Measurements from ENCODE around the gene SLFN14. TPM values are rescaled to one million over a fixed set of nuclear protein-coding genes. Genes with fewer than 3 reads are reported as not detected.
"Not testable (repeated sequence)": the region's sequence is repeated elsewhere in the genome, so short reads cannot be mapped to it uniquely, and the experiment has no call there.

The SLFN14 gene
- total RNA-seq, 6 experiments from 2014 or later, result 0.12 to 0.42 TPM; not detected in 4

DNA sequence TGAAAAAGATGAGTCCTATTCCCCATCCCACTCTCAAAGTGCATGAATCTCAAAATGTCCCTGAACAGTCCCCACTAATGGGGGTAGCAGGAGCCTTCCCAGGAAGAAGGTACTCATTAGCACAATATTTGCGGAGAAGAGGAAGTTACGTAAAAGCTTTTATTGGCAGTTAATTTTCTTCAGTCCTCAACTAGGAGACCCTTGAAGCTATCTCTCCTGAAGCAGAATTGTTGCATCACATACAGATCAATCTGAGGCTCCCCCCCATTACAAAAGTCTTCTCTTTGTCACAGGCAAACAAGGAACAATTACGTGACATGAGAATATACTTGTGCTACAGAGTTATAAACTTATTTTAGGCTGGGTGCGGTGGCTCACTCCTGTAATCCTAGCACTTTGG is 37.3 kb downstream of the SLFN14 start:
- WGBS (ENCODE audit: insufficient coverage, low coverage, low lambda C conversion rate, missing lambda C conversion rate), result 55% methylated on average over 4 of the region's 4 CpGs
- intact Hi-C loops (cut with DNase I), result no loop called here
- DNase-seq (no peak), ATAC-seq (no peak)
- Histone ChIP-seq H3K27ac (no peak overlapping the region), H3K4me1 (no peaks in the 10 kb centered on the region), H3K9me3 (no peaks in the 10 kb centered on the region), H3K4me3 (no peak overlapping the region), H3K36me3 (no peaks in the 10 kb centered on the region), H3K27me3 (no peaks in the 10 kb centered on the region)
- TF ChIP-seq POLR2A (IDR thresholded peaks at IDR 0.05) (no peak), CTCF (IDR thresholded peaks at IDR 0.05) (no peak)

GRCh38 chr17:35521654-35522256 is 38.9 kb downstream of the SLFN14 start:
- peak in 2 of 4 donors; percentile 46 to 48 for ATAC-seq
- H3K27me3 ChIP-seq; H3K9me3 ChIP-seq; H3K27ac ChIP-seq; H3K36me3 ChIP-seq; H3K4me3 ChIP-seq; H3K4me1 ChIP-seq; intact Hi-C loops (cut with DNase I); DNase-seq: not testable (repeated sequence)
- WGBS (ENCODE audit: insufficient coverage, low coverage, low lambda C conversion rate, missing lambda C conversion rate), result 23% methylated on average over 5 of the region's 5 CpGs

- Histone ChIP-seq H3K27me3 (no peaks in the 10 kb centered on the region), H3K9me3 (no peaks in the 10 kb centered on the region), H3K4me1 (no peaks in the 10 kb centered on the region), H3K27ac (no peak overlapping the region), H3K36me3 (no peaks in the 10 kb centered on the region), H3K4me3 (no peak overlapping the region)
- 50% methylated on average over 1 of the region's 1 CpG for WGBS (ENCODE audit: insufficient coverage, low coverage, low lambda C conversion rate, missing lambda C conversion rate)
- intact Hi-C loops (cut with DNase I), result no loop called here
- ATAC-seq (peak in 1 of 4 donors; percentile 44), DNase-seq (no peak)
- TF ChIP-seq POLR2A (IDR thresholded peaks at IDR 0.05) (no peak), CTCF (IDR thresholded peaks at IDR 0.05) (no peak)
Measured at GRCh38 chr17:35521150-35521549, 39.5 kb downstream of the SLFN14 start.

- H3K27ac ChIP-seq, result no peak overlapping the region
- ATAC-seq, result no peak
Measured at GRCh38 chr17:35519906-35520442, 40.6 kb downstream of the SLFN14 start.

More at GRCh38 chr17:35519906-35520442, 40.6 kb downstream of the SLFN14 start:
- Histone ChIP-seq H3K36me3 (no peaks in the 10 kb centered on the region), H3K9me3 (no peaks in the 10 kb centered on the region), H3K4me1 (no peaks in the 10 kb centered on the region), H3K4me3 (no peak overlapping the region), H3K27me3 (no peaks in the 10 kb centered on the region)
- no peak for DNase-seq
- 56% methylated on average over 7 of the region's 8 CpGs for WGBS (ENCODE audit: insufficient coverage, low coverage, low lambda C conversion rate, missing lambda C conversion rate)
- TF ChIP-seq CTCF (IDR thresholded peaks at IDR 0.05) (no peak), POLR2A (IDR thresholded peaks at IDR 0.05) (no peak)
- intact Hi-C loops (cut with DNase I), result no loop called here

Measured in right lobe of liver (tissue), 6 donors.